AG04450 (cell line): ENCODE data around the gene LAIR1. TPM values are rescaled to one million over a fixed set of nuclear protein-coding genes. Genes with fewer than 3 reads are reported as not detected.

Experiments used
- CTCF ChIA-PET: fragments of 300-600, 350-600 bp; formaldehyde crosslinking; extraction: SDS; loops from one replicate; lab custom pipeline; 2022; ENCODE audit warnings: antibody characterized with exemption, inconsistent platforms; lab: Charles Lee
- POLR2A ChIA-PET: fragments of 350-600 bp; formaldehyde crosslinking; extraction: SDS; loops from one replicate; lab custom pipeline; 2021; ENCODE audit warnings: antibody characterized with exemption, inconsistent platforms; lab: Yijun Ruan, JAX
- DNase-seq: peaks from one replicate; pipeline ENCODE4 v3.0.0-alpha.2; 2011; ENCODE audit warnings: low read depth, low spot score
- H3K27ac ChIP-seq: one replicate; pipeline ENCODE4 v1.5.1; 2012; ENCODE audit warnings: low read depth, low read length, control low read depth
- H3K27me3 ChIP-seq: one replicate; pipeline ENCODE4 v1.6.0; 2012; ENCODE audit warnings: low read length; ENCODE audit not compliant: control insufficient read depth, insufficient read depth
- H3K4me3 ChIP-seq: 2 replicates; pipeline ENCODE4 v1.5.1; 2011; ENCODE audit warnings: mild to moderate bottlenecking, low read depth, low read length, control low read depth
- H3K9me3 ChIP-seq: 2 replicates; pipeline ENCODE4 v1.5.1; 2012; ENCODE audit warnings: low read length; ENCODE audit not compliant: control insufficient read depth, insufficient read depth
- CTCF ChIP-seq: IDR thresholded peaks from 2 replicates; pipeline ENCODE4 v1.5.1; 2011; ENCODE audit warnings: low read depth, low read length, control low read depth, inconsistent platforms
- polyA plus RNA-seq: library from polyadenylated mRNA; depleted of rRNA; stranded (reverse); fragments of >200 nt; gene quantifications from 2 replicates; pipeline ENCODE4 v1.2.3, GENCODE V29; 2011

Gene LAIR1
- polyA plus RNA-seq, 1 experiment = not detected

DNA sequence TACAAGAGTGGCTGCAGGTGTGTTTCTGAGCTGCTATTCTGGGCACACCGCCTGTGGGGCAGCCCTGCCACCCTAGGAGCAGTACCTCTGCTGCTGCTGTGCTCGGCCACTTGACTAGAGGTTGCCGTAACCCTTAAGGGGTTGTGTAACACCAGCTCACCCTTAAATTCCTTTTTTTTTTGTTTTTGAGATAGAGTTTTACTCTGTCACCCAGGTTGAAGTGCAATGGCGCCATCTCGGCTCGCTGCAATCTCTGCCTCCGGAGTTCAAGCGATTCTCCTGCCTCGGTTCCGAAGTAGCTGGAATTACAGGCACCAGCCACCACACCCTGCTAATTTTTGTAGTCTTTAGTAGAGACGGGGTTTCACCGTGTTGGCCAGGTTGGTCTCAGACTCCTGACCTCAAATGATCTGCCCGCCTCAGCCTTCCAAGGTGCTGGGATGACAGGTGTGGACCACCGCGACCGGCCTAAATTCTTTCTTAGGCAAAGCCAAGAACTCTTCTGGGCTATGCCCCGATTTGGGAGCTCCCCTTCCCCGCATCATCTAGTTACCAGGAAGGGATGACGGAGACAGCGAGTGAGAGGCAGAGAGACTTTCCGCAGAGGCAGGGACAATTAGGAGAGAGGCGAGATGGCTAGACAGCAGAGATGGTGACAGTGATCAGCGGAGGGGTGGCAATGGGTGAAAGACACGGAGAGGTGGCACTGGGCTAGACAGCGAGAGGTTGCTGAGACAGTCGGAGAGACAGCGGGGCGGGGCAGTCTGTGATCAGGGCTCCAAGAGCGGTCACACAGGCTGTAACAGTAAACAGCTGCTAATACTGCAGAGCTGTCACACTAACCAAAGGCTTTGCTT is 47.4 kb downstream of the LAIR1 start:
- CTCF ChIA-PET = interaction anchor here (1.1 kb wide), 1 partner anchor 74 kb away, joined by 4 read pairs; no protein-coding TSS in a partner anchor
- Histone ChIP-seq H3K27ac (no peak overlapping the region), H3K9me3 (peaks cover 2% of the 10 kb centered on the region; the same call in 1 of the 2 replicates), H3K4me3 (no peak overlapping the region), H3K27me3 (no peaks in the 10 kb centered on the region)
- TF ChIP-seq CTCF = no peak
- DNase-seq = no peak
- POLR2A ChIA-PET = interaction anchor here (0.7 kb wide), 1 partner anchor 64 kb away, joined by 3 read pairs; no protein-coding TSS in a partner anchor

GRCh38 chr19:54316746-54317107 is 48.0 kb downstream of the LAIR1 start:
- Histone ChIP-seq H3K9me3 (peaks cover 2% of the 10 kb centered on the region; the same call in 1 of the 2 replicates), H3K27me3 (no peaks in the 10 kb centered on the region), H3K27ac (no peak overlapping the region), H3K4me3 (no peak overlapping the region)
- POLR2A ChIA-PET = interaction anchor here (0.7 kb wide), 1 partner anchor 65 kb away, joined by 3 read pairs; no protein-coding TSS in a partner anchor
- no peak for TF ChIP-seq CTCF
- CTCF ChIA-PET = interaction anchor here (1.1 kb wide), 1 partner anchor 75 kb away, joined by 4 read pairs; no protein-coding TSS in a partner anchor
- DNase-seq = no peak

DNA sequence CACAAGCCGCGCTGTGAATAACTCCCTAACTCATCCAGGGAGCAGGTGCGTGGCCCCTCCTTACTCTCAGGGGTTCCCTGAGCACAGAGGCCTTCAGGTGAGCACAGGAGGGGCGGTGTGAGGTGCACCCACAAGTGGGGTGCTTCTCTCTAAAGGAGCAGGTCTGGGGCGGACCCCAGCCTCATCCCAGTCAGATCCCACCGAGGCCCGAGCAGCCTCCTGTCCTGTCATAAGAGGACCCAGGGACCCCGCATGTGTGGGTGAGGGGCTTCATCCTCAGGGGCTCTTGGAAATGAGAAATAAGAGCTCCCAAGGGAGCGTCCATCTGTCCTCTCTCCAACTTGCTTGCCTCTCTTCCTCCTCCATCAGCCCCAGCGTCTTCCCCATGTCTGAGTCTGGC is 48.8 kb downstream of the LAIR1 start:
- H3K27me3 ChIP-seq = no peaks in the 10 kb centered on the region
- H3K9me3 ChIP-seq = peaks cover 2% of the 10 kb centered on the region; the same call in 1 of the 2 replicates
- no peak for TF ChIP-seq CTCF
- POLR2A ChIA-PET = no interaction called here
- no peak overlapping the region for H3K27ac ChIP-seq
- H3K4me3 ChIP-seq = no peak overlapping the region
- CTCF ChIA-PET = no interaction called here
- DNase-seq = no peak

DNA sequence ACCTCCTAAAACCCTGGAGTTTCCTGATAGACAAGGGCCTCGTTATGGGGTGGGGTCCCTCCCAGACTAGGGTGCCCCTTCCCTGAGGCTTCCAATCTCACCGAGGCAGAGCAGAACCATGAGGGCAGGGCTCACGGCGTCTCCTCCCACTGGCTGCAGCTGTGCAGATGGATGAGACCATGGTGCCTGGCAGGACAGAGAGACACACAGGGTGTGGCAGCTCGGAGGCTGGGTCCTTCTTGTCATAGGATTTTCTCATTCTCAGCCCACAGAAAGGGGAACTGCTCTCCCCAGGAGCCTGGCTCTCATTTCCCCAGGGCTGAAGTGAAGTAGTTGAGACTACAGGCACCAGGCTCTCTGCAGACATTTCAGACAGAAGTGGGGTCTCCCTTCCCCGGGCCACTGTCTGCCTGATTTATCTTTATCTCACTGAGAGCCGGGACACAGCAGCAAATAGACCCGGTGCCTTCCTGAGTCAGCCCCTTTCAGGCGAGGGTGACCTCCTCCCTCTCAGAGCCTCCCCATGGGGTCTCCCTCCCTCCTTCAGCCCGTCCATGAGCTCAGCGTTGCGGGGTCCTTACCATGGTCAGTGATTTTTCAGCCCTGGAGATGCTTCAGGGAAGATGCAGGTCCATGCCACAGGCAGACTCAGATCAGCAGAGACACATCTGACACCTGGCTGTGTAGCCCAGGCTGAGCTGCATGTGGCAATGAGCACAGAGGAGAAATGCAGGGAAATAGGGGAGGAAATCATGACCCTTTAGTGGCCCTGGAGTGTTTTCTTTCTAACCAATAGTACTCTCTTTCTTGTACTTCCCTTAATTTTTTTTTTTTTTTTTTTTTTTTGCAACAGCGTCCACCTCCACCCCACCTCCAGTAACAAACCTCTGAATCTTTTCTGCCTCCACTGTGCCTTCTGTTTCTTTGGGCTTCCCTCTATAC is 52.0 kb downstream of the LAIR1 start, which contains the start of gene LILRA5:
LILRA5 (minus strand) TSS at position 731 of the 942 bp plus-strand sequence; CDS start at position 584, 147 bp downstream.
- Histone ChIP-seq H3K4me3 (no peak within 1 kb of the TSS), H3K27me3 (no peaks in the 10 kb centered on the region), H3K9me3 (no peaks in the 10 kb centered on the region; the same call in 1 of the 2 replicates), H3K27ac (no peak within 1 kb of the TSS)
- TF ChIP-seq CTCF = no peak
- DNase-seq = no peak
- ChIA-PET POLR2A (no interaction called here), CTCF (interaction anchor here (1.4 kb wide), 1 partner anchor 12 kb away, joined by 3 read pairs; no protein-coding TSS in a partner anchor)
